Parathyroid adenoma (tissue), 2 donors: Measurements from ENCODE around the gene MARF1.

ENCODE experiments used
- H2AFZ ChIP-seq: fragments of 300-600 bp; sonication (generic); one replicate; pipeline ENCODE4 v1.7.0; 2017; ENCODE audit warnings: antibody characterized with exemption, mild to moderate bottlenecking
- H3K27ac ChIP-seq: fragments of 300-600 bp; sonication (generic); one replicate; pipeline ENCODE4 v1.7.0; 2017
- H3K27me3 ChIP-seq: fragments of 300-600 bp; sonication (generic); one replicate; pipeline ENCODE4 v1.7.0; 2017; ENCODE audit warnings: low read length; ENCODE audit not compliant: control insufficient read depth, insufficient read depth
- H3K36me3 ChIP-seq: fragments of 300-600 bp; sonication (generic); one replicate; pipeline ENCODE4 v1.7.0; 2017; ENCODE audit warnings: low read length; ENCODE audit not compliant: control insufficient read depth, insufficient read depth
- H3K4me1 ChIP-seq: fragments of 300-600 bp; sonication (generic); one replicate; pipeline ENCODE4 v1.7.0; 2017; ENCODE audit warnings: control low read depth
- H3K4me2 ChIP-seq: fragments of 300-600 bp; sonication (generic); one replicate; pipeline ENCODE4 v1.7.0; 2017; ENCODE audit warnings: low read length
- H3K4me3 ChIP-seq: fragments of 300-600 bp; sonication (generic); one replicate; pipeline ENCODE4 v1.7.0; 2017; ENCODE audit warnings: low read depth, low read length
- H3K79me2 ChIP-seq: fragments of 300-600 bp; sonication (generic); one replicate; pipeline ENCODE4 v1.7.0; 2017; ENCODE audit warnings: control low read depth
- H3K9ac ChIP-seq: fragments of 300-600 bp; sonication (generic); one replicate; pipeline ENCODE4 v1.7.0; 2017; ENCODE audit warnings: mild to moderate bottlenecking
- H3K9me3 ChIP-seq: fragments of 300-600 bp; sonication (generic); one replicate; pipeline ENCODE4 v1.7.0; 2017; ENCODE audit warnings: low read length; ENCODE audit not compliant: control insufficient read depth
- TF ChIP-seq, protein P1 (sequence below): fragments of 300-600 bp; sonication (generic); IDR thresholded peaks from one replicate; pipeline ENCODE4 v1.7.0; 2017; ENCODE audit warnings: antibody characterized with exemption, mild to moderate bottlenecking
- donor health status: primary hyperparathyroidism.

The MARF1 gene

DNA sequence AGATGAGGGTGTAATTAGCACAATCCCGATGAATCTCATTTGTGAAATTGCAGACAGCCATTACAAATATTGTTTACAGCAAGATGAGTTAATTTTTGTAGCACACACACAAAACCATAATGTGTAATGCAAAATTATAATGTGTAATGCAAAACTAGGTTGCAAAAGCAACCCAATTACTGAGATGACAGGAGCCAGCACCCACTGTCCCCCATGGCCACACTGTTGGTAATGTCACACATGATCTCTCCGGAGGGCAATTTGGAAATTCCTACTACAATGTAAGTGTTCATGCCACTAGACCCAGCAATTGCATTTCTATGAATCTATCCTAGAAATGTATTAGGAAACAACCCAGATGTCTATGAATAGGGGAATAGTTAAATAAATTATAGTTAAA, 76.9 kb downstream of the MARF1 start:
- no peaks in the 10 kb centered on the region for H3K4me1 ChIP-seq
- H2AFZ ChIP-seq = no peak overlapping the region
- H3K27ac ChIP-seq = no peak overlapping the region
- H3K79me2 ChIP-seq = no peaks in the 10 kb centered on the region
- no peaks in the 10 kb centered on the region for H3K36me3 ChIP-seq
- no peaks in the 10 kb centered on the region for H3K9me3 ChIP-seq
- H3K4me3 ChIP-seq = no peak overlapping the region
- no peak overlapping the region for H3K4me2 ChIP-seq
- no peak overlapping the region for H3K9ac ChIP-seq
- no peaks in the 10 kb centered on the region for H3K27me3 ChIP-seq
- TF ChIP-seq, protein P1, sequence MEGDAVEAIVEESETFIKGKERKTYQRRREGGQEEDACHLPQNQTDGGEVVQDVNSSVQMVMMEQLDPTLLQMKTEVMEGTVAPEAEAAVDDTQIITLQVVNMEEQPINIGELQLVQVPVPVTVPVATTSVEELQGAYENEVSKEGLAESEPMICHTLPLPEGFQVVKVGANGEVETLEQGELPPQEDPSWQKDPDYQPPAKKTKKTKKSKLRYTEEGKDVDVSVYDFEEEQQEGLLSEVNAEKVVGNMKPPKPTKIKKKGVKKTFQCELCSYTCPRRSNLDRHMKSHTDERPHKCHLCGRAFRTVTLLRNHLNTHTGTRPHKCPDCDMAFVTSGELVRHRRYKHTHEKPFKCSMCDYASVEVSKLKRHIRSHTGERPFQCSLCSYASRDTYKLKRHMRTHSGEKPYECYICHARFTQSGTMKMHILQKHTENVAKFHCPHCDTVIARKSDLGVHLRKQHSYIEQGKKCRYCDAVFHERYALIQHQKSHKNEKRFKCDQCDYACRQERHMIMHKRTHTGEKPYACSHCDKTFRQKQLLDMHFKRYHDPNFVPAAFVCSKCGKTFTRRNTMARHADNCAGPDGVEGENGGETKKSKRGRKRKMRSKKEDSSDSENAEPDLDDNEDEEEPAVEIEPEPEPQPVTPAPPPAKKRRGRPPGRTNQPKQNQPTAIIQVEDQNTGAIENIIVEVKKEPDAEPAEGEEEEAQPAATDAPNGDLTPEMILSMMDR = no peak

DNA sequence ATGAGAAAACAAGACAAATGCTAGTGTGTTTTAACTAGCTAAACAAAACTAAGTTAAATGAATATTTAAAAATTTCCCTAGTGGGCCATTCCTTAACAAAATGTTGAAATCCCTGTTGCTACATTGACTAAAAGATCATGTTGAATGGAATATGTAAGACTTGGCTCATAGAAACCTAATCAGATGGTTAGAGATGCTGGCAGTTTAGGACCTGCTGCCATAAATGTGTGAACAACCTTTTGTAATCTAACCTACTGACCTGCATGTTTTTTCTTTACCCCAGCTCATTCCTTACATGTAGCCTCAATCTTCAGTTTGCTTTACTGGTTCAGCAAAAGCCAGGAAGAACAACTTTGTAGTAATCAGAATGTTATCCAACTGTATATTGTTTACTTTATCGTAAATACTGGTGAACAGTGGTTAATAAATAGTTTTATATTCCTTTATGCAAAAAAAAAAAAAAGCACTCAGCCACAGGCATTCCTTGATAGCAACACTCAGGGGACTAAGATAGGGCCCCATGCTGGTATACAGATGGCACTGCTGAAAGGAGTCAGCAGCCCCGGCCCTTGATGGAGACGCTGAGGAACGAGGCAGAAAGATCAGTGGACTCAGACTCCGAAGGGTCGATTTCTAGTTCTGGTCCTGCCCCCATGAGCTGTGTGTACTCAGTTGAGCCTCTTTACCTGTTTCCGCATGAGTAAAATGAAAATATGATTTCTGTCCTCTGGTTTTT, 78.2 kb downstream of the MARF1 start:
- Histone ChIP-seq H3K79me2 (no peaks in the 10 kb centered on the region), H3K9me3 (no peaks in the 10 kb centered on the region), H3K4me1 (no peaks in the 10 kb centered on the region), H3K4me3 (no peak overlapping the region), H2AFZ (no peak overlapping the region), H3K4me2 (no peak overlapping the region), H3K9ac (no peak overlapping the region), H3K27ac (no peak overlapping the region), H3K36me3 (no peaks in the 10 kb centered on the region), H3K27me3 (no peaks in the 10 kb centered on the region)
- TF ChIP-seq, protein P1 = no peak

DNA sequence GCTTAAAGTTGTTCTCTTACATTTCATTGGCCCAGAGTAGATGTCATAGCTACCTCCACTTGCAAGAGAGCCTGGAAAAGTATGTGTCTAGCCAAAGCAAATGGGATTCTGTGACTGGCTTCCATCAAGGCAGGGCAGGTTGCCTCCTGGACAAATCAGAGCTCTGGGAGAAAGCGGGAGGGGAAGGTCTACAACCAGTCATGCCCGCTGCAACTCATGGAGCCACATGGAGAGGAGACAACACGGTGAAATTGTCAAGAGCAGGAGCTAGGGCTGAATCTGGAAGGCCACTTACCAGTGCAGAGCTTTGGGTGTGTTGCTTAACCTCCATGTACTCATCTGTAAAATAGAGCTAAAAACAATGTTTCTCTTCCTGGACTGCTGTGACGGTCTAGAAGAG, 83.8 kb downstream of the MARF1 start:
- Histone ChIP-seq H3K4me3 (no peak overlapping the region), H3K9me3 (no peaks in the 10 kb centered on the region), H3K79me2 (peaks cover 6% of the 10 kb centered on the region), H3K36me3 (no peaks in the 10 kb centered on the region), H2AFZ (no peak overlapping the region), H3K4me1 (no peaks in the 10 kb centered on the region), H3K27me3 (no peaks in the 10 kb centered on the region), H3K27ac (no peak overlapping the region), H3K9ac (no peak overlapping the region), H3K4me2 (no peak overlapping the region)
- TF ChIP-seq, protein P1 = no peak

DNA sequence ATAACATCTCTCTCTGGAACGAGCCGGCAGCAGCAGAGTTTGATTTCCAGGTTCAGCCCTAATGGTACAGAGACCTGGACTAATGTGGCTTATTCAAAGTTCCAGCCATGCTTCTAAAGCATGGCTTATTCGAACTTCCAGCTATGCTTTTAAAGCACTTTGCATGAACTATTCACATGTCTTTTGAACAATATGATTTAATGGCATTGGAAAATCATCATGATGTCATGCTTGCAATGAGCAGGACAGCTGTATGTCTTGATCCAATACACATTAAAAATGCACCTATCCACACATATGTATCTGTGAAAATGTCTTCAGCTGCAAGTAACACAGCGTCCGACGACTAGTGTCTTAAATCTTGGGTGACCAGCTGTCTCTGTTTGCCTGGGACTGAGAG, 85.7 kb downstream of the MARF1 start:
- H3K27me3 ChIP-seq = no peaks in the 10 kb centered on the region
- H3K27ac ChIP-seq = no peak overlapping the region
- no peaks in the 10 kb centered on the region for H3K36me3 ChIP-seq
- no peak overlapping the region for H3K9ac ChIP-seq
- H2AFZ ChIP-seq = peak overlapping the region; percentile 36
- H3K4me1 ChIP-seq = no peaks in the 10 kb centered on the region
- H3K4me2 ChIP-seq = no peak overlapping the region
- TF ChIP-seq, protein P1 = no peak
- H3K4me3 ChIP-seq = no peak overlapping the region
- peaks cover 6% of the 10 kb centered on the region for H3K79me2 ChIP-seq
- H3K9me3 ChIP-seq = no peaks in the 10 kb centered on the region

DNA sequence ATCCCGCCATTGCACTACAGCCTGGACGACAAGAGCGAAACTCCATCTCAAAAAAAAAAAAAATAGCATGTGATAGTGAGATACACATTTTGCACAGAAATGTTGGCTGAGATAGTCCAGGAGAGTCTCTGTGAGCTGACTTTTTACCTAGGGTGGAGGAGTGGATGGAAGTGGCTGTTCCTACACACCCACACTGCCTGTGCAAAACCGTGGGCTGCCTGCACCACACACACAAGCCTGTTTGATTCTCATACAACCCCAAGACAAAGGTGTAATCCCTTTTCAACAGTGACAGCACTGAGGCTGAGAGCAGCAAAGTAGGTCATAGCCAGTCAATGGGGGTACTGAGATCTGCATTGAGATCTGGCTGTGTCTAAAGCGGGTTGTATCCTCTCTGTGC, 86.8 kb downstream of the MARF1 start:
- Histone ChIP-seq H3K9ac (no peak overlapping the region), H3K9me3 (no peaks in the 10 kb centered on the region), H3K79me2 (peaks cover 6% of the 10 kb centered on the region), H3K36me3 (no peaks in the 10 kb centered on the region), H3K4me1 (no peaks in the 10 kb centered on the region), H3K27me3 (no peaks in the 10 kb centered on the region), H2AFZ (no peak overlapping the region), H3K4me2 (no peak overlapping the region), H3K27ac (no peak overlapping the region), H3K4me3 (no peak overlapping the region)
- TF ChIP-seq, protein P1 = no peak
